Neuronal stem cell (in vitro differentiated cells): ENCODE measurements around the gene WDR4.

Experiments
- DNase-seq: peaks from one replicate; pipeline ENCODE4 v3.0.0-alpha.2; 2013; ENCODE audit warnings: low spot score
- H2AFZ ChIP-seq: one replicate; pipeline ENCODE4 v1.6.1; 2013; ENCODE audit warnings: mild to moderate bottlenecking, low read length, inconsistent platforms
- H2AK5ac ChIP-seq: 2 replicates; pipeline ENCODE4 v1.6.1; 2013; ENCODE audit warnings: low read depth, mild to moderate bottlenecking, inconsistent platforms, low read length, moderate library complexity, mixed read lengths
- H2BK120ac ChIP-seq: 2 replicates; pipeline ENCODE4 v1.6.1; 2013; ENCODE audit warnings: low read depth, mild to moderate bottlenecking, inconsistent platforms, low read length, moderate library complexity, mixed read lengths
- H2BK12ac ChIP-seq: one replicate; pipeline ENCODE4 v1.6.1; 2013; ENCODE audit warnings: low read length, inconsistent platforms
- H2BK15ac ChIP-seq: 2 replicates; pipeline ENCODE4 v1.6.1; 2013; ENCODE audit warnings: mild to moderate bottlenecking, low read length, inconsistent platforms, mixed read lengths
- H2BK5ac ChIP-seq: one replicate; pipeline ENCODE4 v1.6.1; 2013; ENCODE audit warnings: inconsistent platforms, mild to moderate bottlenecking, low read length, moderate library complexity
- H3K14ac ChIP-seq: one replicate; pipeline ENCODE4 v1.6.1; 2013; ENCODE audit warnings: low read length, inconsistent platforms
- H3K18ac ChIP-seq: 2 replicates; pipeline ENCODE4 v1.6.1; 2013; ENCODE audit warnings: low read length, inconsistent platforms
- H3K23ac ChIP-seq: 2 replicates; pipeline ENCODE4 v1.6.1; 2013; ENCODE audit warnings: low read depth, mild to moderate bottlenecking, mixed read lengths, low read length, inconsistent platforms; ENCODE audit not compliant: poor library complexity
- H3K27ac ChIP-seq: replicated peaks from 3 replicates; pipeline ENCODE4 v1.5.1; 2013; ENCODE audit warnings: low read length, inconsistent platforms
- H3K27me3 ChIP-seq, 3 experiments: 2 replicates each; pipeline ENCODE4 v1.6.1; 2013; ENCODE audit warnings: low read length in 3 of 3, mild to moderate bottlenecking in 2 of 3, inconsistent platforms in 1 of 3, low read depth in 1 of 3, mixed read lengths in 1 of 3, moderate library complexity in 1 of 3; ENCODE audit not compliant: control insufficient read depth in 3 of 3, insufficient read depth in 3 of 3
- H3K36me3 ChIP-seq, 2 donors: replicated peaks in 1 of 2; 2 replicates each; pipeline ENCODE4 v1.6.1; 2013; ENCODE audit warnings: low read length in 2 of 2; ENCODE audit not compliant: control insufficient read depth in 2 of 2, insufficient read depth in 2 of 2
- H3K4ac ChIP-seq: 2 replicates; pipeline ENCODE4 v1.6.1; 2013; ENCODE audit warnings: inconsistent platforms, mild to moderate bottlenecking, low read length, moderate library complexity
- H3K4me1 ChIP-seq, 2 donors: 1 replicate in 1 of 2; 2 replicates in 1 of 2; pipeline ENCODE4 v1.6.1; 2013; ENCODE audit warnings: low read length in 2 of 2, low read depth in 1 of 2; ENCODE audit not compliant: control insufficient read depth in 2 of 2, insufficient read depth in 1 of 2
- H3K4me2 ChIP-seq: one replicate; pipeline ENCODE4 v1.6.1; 2013; ENCODE audit warnings: mild to moderate bottlenecking, low read length, inconsistent platforms; ENCODE audit not compliant: insufficient read depth, poor library complexity, severe bottlenecking
- H3K4me3 ChIP-seq, 2 donors: 2 replicates each; pipeline ENCODE4 v1.5.1; 2013; ENCODE audit warnings: low read length in 2 of 2, mild to moderate bottlenecking in 2 of 2, inconsistent platforms in 1 of 2, moderate library complexity in 1 of 2
- H3K79me1 ChIP-seq: one replicate; pipeline ENCODE4 v1.6.1; 2013; ENCODE audit warnings: low read depth, mild to moderate bottlenecking, inconsistent platforms, low read length, moderate library complexity
- H3K9ac ChIP-seq: one replicate; pipeline ENCODE4 v1.6.1; 2013; ENCODE audit warnings: mild to moderate bottlenecking, low read depth, low read length, inconsistent platforms; ENCODE audit not compliant: poor library complexity
- H3K9me3 ChIP-seq, 2 donors: replicated peaks in 1 of 2; 2 replicates each; pipeline versions ENCODE3 to v1.6.1; 2013; ENCODE audit warnings: low read length in 2 of 2, mild to moderate bottlenecking in 2 of 2, inconsistent platforms in 1 of 2, low read depth in 1 of 2, mixed read lengths in 1 of 2, moderate library complexity in 1 of 2; ENCODE audit not compliant: control insufficient read depth in 2 of 2, insufficient read depth in 1 of 2
- H4K8ac ChIP-seq: one replicate; pipeline ENCODE4 v1.6.1; 2013; ENCODE audit warnings: low read depth, mild to moderate bottlenecking, inconsistent platforms, low read length, moderate library complexity
- H4K91ac ChIP-seq: one replicate; pipeline ENCODE4 v1.6.1; 2013; ENCODE audit warnings: low read length, low read depth, mild to moderate bottlenecking, inconsistent platforms; ENCODE audit not compliant: poor library complexity
- WGBS, 2 donors: extraction: QIAGEN DNeasy Blood & Tissue Kit; methylation state at CpG; one replicate each; pipeline ENCODE4 v1.1.7; 2013; ENCODE audit warnings: missing lambda C conversion rate in 2 of 2, mixed read lengths in 1 of 2; ENCODE audit not compliant: insufficient read length in 2 of 2, insufficient replicate concordance in 1 of 2; ENCODE audit errors: extremely low coverage in 2 of 2; 5-methylcytosine and 5-hydroxymethylcytosine counted together

Gene WDR4

GRCh38 chr21:42892931-42893755, 13.8 kb upstream of the WDR4 start, which contains the start of gene NDUFV3:
NDUFV3 (plus strand) TSS chr21:42893309; CDS start chr21:42893334, 25 bp downstream.
- no peaks in the 10 kb centered on the region for H3K27me3 ChIP-seq
- H3K4me1 ChIP-seq = peaks cover 3 to 4% of the 10 kb centered on the region in 2 donors
- H4K8ac ChIP-seq = peak within 1 kb of the TSS; percentile 99
- H3K4ac ChIP-seq = peak within 1 kb of the TSS; percentile 53
- H3K9ac ChIP-seq = peak within 1 kb of the TSS; percentile 91
- WGBS, 2 donors = no CpG with 5 or more reads among the region's 87 CpGs
- H3K4me2 ChIP-seq = peak within 1 kb of the TSS; percentile 76
- H2BK5ac ChIP-seq = no peak within 1 kb of the TSS
- H4K91ac ChIP-seq = no peak within 1 kb of the TSS
- peak within 1 kb of the TSS; percentile 99 for H3K23ac ChIP-seq
- H2AFZ ChIP-seq = peak within 1 kb of the TSS; percentile 90
- H3K36me3 ChIP-seq = peaks cover 4 to 26% of the 10 kb centered on the region in 2 donors
- peak within 1 kb of the TSS; percentile 63 to 100 for H3K4me3 ChIP-seq
- peak; percentile 99 for DNase-seq
- H3K79me1 ChIP-seq = no peaks in the 10 kb centered on the region
- peak within 1 kb of the TSS; percentile 32 for H2BK15ac ChIP-seq
- no peak within 1 kb of the TSS for H2BK12ac ChIP-seq
- H3K9me3 ChIP-seq = no peaks in the 10 kb centered on the region
- peak within 1 kb of the TSS; percentile 95 for H3K18ac ChIP-seq
- no peak within 1 kb of the TSS for H2BK120ac ChIP-seq
- peak within 1 kb of the TSS; percentile 73 for H3K27ac ChIP-seq
- H2AK5ac ChIP-seq = peak within 1 kb of the TSS; percentile 47
- H3K14ac ChIP-seq = peak within 1 kb of the TSS; percentile 59

- Histone ChIP-seq H3K4me2 (peak overlapping the region; percentile 76), H3K27ac (peak overlapping the region; percentile 50), H4K8ac (peak overlapping the region; percentile 99), H3K4me3 (peak overlapping the region; percentile 63 to 79), H3K14ac (peak overlapping the region; percentile 59), H2BK12ac (no peak overlapping the region), H2BK5ac (no peak overlapping the region), H3K18ac (peak overlapping the region; percentile 95), H3K27me3 (no peaks in the 10 kb centered on the region), H3K9ac (peak overlapping the region; percentile 76), H2BK120ac (no peak overlapping the region), H3K23ac (peak overlapping the region; percentile 99), H3K4me1 (peaks cover 3 to 4% of the 10 kb centered on the region in 2 donors), H3K36me3 (peaks cover 3 to 20% of the 10 kb centered on the region in 2 donors), H4K91ac (no peak overlapping the region), H2AFZ (peak overlapping the region; percentile 89), H3K79me1 (no peaks in the 10 kb centered on the region), H3K9me3 (no peaks in the 10 kb centered on the region), H3K4ac (no peak overlapping the region), H2AK5ac (peak overlapping the region; percentile 47), H2BK15ac (peak overlapping the region; percentile 32)
- WGBS, 2 donors = no CpG with 5 or more reads among the region's 18 CpGs
- DNase-seq = peak; percentile 5
Observed at GRCh38 chr21:42892582-42892930, 13.2 kb upstream of the WDR4 start.

- no peak overlapping the region for H4K8ac ChIP-seq
- H3K4ac ChIP-seq = no peak overlapping the region
- H2BK12ac ChIP-seq = no peak overlapping the region
- no peaks in the 10 kb centered on the region for H3K27me3 ChIP-seq
- H3K18ac ChIP-seq = no peak overlapping the region
- H3K27ac ChIP-seq = no peak overlapping the region
- no peak overlapping the region for H3K23ac ChIP-seq
- H2BK5ac ChIP-seq = no peak overlapping the region
- no peaks in the 10 kb centered on the region for H3K9me3 ChIP-seq
- no peak for DNase-seq
- no peak overlapping the region for H3K4me3 ChIP-seq
- no peak overlapping the region for H2BK15ac ChIP-seq
- H3K14ac ChIP-seq = no peak overlapping the region
- no peaks in the 10 kb centered on the region for H3K36me3 ChIP-seq
- H2BK120ac ChIP-seq = no peak overlapping the region
- H4K91ac ChIP-seq = no peak overlapping the region
- WGBS, 2 donors = no CpG with 5 or more reads among the region's 5 CpGs
- peaks cover under 1% of the 10 kb centered on the region in 2 donors for H3K4me1 ChIP-seq
- no peaks in the 10 kb centered on the region for H3K79me1 ChIP-seq
- no peak overlapping the region for H3K4me2 ChIP-seq
- H2AFZ ChIP-seq = no peak overlapping the region
- H3K9ac ChIP-seq = no peak overlapping the region
- no peak overlapping the region for H2AK5ac ChIP-seq
Observed at GRCh38 chr21:42887326-42887725, 8.0 kb upstream of the WDR4 start.

- no peak overlapping the region for H3K27ac ChIP-seq
- no peak overlapping the region for H3K4ac ChIP-seq
- no peak overlapping the region for H2AK5ac ChIP-seq
- H3K9me3 ChIP-seq = peaks cover 0 to 2% of the 10 kb centered on the region in 2 donors
- H2AFZ ChIP-seq = no peak overlapping the region
- H3K79me1 ChIP-seq = no peaks in the 10 kb centered on the region
- H3K9ac ChIP-seq = no peak overlapping the region
- no peak overlapping the region for H4K91ac ChIP-seq
- no peaks in the 10 kb centered on the region for H3K27me3 ChIP-seq
- H2BK15ac ChIP-seq = no peak overlapping the region
- H3K18ac ChIP-seq = no peak overlapping the region
- no peak overlapping the region for H3K23ac ChIP-seq
- WGBS, 2 donors = no CpG with 5 or more reads among the region's 1 CpG
- H2BK120ac ChIP-seq = no peak overlapping the region
- H3K4me3 ChIP-seq = no peak overlapping the region
- no peak overlapping the region for H4K8ac ChIP-seq
- no peak overlapping the region for H3K14ac ChIP-seq
- H2BK5ac ChIP-seq = no peak overlapping the region
- no peak for DNase-seq
- no peak overlapping the region for H3K4me2 ChIP-seq
- peaks cover 0 to 3% of the 10 kb centered on the region in 2 donors for H3K4me1 ChIP-seq
- no peaks in the 10 kb centered on the region for H3K36me3 ChIP-seq
- H2BK12ac ChIP-seq = no peak overlapping the region
Observed at GRCh38 chr21:42883921-42884320, 4.6 kb upstream of the WDR4 start.
